Activated T-cell treated with anti-CD3 and anti-CD28 coated beads for 1 hour (primary cell): ENCODE data around the gene NPY4R2.
"Not testable (repeated sequence)": the region's sequence is repeated elsewhere in the genome, so short reads cannot be mapped to it uniquely, and the experiment has no call there.

Experiments
- DNase-seq: peaks from one replicate; pipeline ENCODE4 v3.0.0-alpha.2; 2020; ENCODE audit warnings: low read depth

Gene NPY4R2

GRCh38 chr10:47933462-47933861 is 15.0 kb downstream of the NPY4R2 start:
- DNase-seq, result not testable (repeated sequence)

GRCh38 chr10:47936772-47937228 is 18.3 kb downstream of the NPY4R2 start:
- not testable (repeated sequence) for DNase-seq

GRCh38 chr10:47937634-47938033 is 19.2 kb downstream of the NPY4R2 start:
- DNase-seq, result not testable (repeated sequence)

- not testable (repeated sequence) for DNase-seq
Observed at GRCh38 chr10:47940821-47941220, 22.4 kb downstream of the NPY4R2 start.

- not testable (repeated sequence) for DNase-seq
Observed at GRCh38 chr10:47941379-47941778, 22.9 kb downstream of the NPY4R2 start.

- DNase-seq, result not testable (repeated sequence)
Observed at GRCh38 chr10:47942351-47943019, 24.0 kb downstream of the NPY4R2 start.

- not testable (repeated sequence) for DNase-seq
Observed at GRCh38 chr10:47943328-47943727, 24.9 kb downstream of the NPY4R2 start.

GRCh38 chr10:47947424-47947823 is 29.0 kb downstream of the NPY4R2 start:
- DNase-seq, result not testable (repeated sequence)

- DNase-seq, result not testable (repeated sequence)
Observed at GRCh38 chr10:47957158-47957557, 38.7 kb downstream of the NPY4R2 start.

- not testable (repeated sequence) for DNase-seq
Observed at GRCh38 chr10:47959677-47960076, 41.2 kb downstream of the NPY4R2 start.

- not testable (repeated sequence) for DNase-seq
Observed at GRCh38 chr10:47960699-47961098, 42.2 kb downstream of the NPY4R2 start.

GRCh38 chr10:47962785-47963184 is 44.3 kb downstream of the NPY4R2 start:
- DNase-seq, result not testable (repeated sequence)

- DNase-seq, result not testable (repeated sequence)
Observed at GRCh38 chr10:47964280-47965063, 46.0 kb downstream of the NPY4R2 start.

GRCh38 chr10:47968988-47969387 is 50.5 kb downstream of the NPY4R2 start:
- not testable (repeated sequence) for DNase-seq

- not testable (repeated sequence) for DNase-seq
Observed at GRCh38 chr10:47970047-47970446, 51.6 kb downstream of the NPY4R2 start.

- not testable (repeated sequence) for DNase-seq
Observed at GRCh38 chr10:47971598-47971997, 53.1 kb downstream of the NPY4R2 start.

GRCh38 chr10:47972077-47972476 is 53.6 kb downstream of the NPY4R2 start:
- not testable (repeated sequence) for DNase-seq
